NCI-H2029 (cell line): ENCODE data around the gene CNNM3.

Experiments used
- DNase-seq: peaks from one replicate; lab custom pipeline; 2025; lab: John Stamatoyannopoulos, UW

The CNNM3 gene

DNA sequence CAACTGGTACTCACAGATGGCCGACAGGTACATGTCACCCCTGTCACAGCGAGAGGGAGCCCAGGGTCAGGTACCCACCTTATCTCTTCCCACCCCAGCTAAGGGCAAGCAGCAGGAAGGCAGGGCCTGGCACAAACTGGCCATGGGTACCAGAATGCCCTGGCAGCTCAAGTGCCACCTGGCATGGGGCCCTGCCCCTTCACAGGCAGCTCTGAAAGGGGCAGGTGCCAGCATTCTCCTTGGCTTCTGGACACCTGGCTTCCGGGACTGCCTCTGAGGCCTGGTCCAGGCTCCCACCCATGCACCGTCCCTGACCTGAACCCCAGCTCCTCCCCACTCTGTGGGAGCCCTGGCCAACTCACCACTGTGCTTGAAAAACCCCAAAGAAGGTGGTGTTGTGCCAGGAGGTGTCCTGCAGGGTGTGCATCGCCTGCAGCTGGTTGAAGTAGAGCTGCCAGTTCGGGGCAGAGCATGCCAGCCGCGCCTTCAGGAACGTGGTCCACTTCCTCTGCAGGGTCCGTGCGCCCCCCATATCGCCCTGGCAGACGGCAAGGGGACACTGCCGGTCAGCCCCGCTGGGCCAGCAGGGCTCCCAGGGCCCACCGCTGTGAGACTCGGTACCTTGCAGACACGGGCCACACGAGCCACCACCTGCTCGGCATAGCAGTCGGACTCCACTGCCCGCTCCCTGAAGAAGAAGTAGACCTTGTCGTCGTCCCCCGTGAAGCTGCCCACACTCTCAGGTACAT is 48.4 kb downstream of the CNNM3 start:
- DNase-seq, result peak; percentile 69

DNA sequence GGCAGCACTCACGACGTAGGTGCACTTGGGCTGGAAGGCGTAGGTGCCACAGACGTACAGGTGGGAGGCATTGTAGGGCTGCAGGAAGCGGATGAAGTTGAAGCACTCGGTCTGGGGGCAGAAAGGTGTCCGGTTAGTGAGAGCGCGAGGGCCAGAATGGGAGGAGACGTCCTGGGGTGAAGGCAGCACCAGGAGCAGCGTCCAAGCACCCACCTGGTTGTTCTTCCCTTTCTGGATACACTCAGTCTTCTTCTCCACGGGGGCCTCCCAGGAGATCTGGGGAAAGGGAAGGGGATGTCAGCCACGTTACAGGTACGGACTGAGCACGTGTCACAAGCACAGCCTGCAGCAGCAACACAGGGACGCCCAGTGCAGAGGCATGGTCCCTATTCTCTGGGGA is 49.6 kb downstream of the CNNM3 start:
- DNase-seq, result no peak

DNA sequence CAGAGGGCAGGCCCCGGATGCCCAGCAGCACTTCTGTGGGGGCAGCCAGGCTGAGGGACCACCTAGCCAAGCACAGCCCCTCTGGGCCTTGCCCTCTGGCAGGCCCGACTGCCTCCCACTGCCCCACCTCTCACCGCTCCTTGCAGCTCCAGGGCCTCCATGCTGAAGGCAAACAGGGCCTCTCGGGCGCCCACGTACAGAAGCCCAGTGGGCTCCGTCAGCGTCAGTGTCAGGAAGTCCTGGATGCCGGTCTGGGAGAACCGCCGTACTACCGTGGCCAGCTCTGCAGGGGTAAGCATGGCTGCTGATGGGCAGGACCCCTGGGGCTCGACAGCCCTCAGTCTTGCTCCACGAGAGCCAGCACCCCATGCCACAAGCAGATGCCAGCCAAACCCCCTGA is 50.1 kb downstream of the CNNM3 start:
- no peak for DNase-seq

DNA sequence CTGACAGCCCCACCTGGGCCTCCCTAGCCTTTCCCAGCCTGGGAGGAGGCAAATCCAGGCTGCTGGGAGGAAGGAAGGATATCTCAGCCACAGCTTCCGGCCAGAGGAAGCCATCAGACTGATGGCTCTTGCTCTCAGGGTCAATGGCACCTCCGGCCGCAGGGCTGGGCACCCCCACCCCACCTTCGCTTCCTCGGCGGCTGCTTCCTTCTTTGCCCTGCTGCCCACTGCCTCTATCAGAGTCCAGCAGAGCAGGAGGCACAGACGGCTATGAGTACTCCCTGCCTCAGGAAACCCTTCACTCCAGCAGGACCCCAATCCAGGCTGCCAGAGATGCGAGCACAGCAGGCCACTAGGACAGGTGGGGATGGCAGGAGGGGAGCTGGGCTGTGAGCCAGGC is 50.5 kb downstream of the CNNM3 start:
- no peak for DNase-seq

DNA sequence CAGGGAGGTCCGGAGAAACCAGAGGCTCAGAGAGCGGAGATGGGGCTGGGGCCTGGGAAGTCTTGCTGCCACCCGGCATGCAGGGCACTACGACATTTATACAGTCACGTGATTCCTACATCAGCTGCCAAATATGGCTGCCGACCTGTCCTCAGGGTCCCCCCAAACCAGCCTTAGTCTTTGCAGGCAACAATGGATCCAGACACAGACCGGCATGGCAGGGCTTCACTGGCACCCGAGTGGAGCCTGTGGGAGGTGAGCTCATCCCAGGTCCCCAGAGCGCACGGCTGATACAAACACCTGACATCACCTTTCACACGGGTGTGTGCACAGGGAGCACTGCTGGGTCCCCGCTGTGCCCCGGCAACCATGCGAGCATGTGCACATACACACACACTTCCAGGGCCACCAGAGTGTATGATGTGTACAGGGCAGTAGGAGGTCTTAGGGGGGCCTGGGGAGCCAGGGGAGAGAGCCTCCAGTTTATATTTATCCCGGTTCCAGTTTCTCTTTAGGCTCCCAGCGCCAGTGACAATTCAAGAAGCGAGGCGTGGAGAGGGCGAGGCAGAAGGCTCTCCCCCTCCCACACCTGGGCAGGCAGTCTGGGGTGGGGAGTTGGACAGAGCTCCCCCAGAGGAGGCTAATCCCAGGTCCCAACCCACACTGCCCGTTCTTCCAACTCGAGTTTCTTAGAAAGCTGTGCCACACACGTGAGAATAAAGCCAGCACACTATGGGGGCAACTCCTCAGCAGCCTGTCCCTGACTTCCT is 51.1 kb downstream of the CNNM3 start:
- DNase-seq, result no peak

DNA sequence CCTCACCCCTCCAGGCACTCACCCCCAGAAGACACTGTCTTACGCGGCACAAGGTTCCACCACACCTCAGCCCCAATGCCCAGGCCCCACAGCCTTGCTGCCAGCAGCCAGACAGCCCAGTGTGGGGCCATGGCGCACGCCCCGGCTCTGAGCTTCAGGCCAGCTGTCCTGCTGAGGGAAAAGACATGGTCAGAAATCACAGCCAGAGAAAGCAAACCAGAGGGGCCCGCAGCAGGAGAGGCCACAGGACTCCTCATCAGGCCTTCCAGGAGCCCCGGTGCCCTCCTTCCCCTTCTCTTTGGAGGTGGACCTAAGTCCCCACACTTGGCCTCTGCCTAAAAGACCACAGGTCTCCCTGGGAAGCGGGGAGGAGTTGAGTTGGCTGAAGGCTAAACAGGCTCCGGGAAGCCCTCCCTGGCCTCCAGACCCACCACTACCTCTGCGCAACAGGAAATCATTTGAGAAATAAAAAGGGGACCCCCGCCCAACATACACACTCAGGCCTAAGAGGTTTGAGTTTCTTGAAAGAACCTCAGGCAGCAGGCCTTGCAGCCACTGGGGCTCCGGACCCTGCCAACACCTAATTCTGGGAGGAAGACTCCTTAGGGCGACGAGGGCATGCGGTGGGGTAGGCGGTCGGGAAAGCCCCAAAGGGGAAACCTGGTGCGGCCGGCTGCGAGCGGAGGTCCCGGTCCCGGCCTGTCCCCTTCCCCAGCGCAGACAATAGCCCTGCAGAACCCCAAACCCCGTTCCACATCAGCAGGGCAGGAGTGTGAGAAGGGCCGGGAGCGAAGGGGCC is 51.9 kb downstream of the CNNM3 start:
- no peak for DNase-seq

DNA sequence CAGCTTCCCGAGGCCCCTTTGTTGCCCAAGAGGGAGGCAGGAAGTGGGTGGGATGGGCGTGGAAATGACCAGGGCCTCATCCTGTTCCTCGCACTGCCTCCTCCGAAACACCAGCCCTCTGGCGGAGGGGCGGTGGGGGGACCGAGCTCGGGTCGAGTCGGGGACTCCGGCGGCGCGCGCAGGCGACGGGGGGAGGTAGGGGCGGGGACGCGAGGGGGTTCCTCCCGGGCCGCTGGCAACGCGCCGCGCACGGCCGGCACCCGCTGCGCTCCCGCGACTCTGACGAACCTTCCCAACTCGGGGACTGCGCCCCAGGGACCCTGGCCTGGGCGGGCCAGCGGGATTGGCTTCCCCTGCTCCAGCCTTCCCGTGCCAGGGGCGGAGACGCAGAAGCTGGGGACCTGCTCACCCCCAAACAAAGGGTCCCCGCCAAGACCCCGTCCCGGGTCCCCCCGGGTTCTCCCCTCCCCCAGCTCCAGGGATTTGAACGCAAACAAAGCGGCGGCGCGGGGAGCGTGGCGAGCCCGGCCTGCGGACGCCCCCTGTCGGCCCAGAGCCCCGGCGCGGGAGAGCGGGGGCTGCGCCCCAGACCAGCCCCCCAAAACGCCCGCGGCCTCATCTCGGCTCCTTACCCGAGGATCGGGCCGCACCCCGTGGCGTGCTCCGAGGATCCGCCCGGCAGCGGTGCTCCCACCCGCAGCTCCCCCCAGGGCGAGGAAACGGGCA is 52.6 kb downstream of the CNNM3 start:
- DNase-seq, result peak; percentile 46

DNA sequence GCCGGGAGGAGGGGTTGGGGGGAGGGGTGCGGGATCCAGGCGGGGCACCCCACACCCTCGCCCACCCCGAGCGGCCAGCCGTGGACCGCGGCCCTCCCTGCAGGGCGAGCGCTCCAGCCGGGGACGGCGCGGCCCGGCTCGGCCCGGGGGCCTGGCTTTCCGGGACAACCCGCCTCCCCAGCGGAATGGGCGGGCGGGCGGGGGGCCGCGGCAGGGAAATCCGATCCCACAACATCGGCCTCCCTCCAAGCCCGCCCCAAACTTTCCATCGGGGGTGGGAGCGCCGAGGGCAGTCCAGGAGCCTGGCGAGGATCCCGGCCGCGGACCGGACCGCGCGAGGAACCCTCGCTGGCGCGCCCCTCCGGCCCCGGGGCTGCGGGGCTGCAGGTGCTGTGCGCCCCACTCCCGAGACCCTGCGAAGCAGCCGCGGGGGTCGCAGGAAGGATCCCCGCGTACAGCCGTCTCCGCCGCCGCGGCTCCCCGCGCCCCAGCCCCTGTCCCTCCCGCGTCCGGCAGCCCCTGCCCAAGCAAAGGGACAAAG is 53.3 kb downstream of the CNNM3 start:
- DNase-seq, result peak; percentile 27

DNA sequence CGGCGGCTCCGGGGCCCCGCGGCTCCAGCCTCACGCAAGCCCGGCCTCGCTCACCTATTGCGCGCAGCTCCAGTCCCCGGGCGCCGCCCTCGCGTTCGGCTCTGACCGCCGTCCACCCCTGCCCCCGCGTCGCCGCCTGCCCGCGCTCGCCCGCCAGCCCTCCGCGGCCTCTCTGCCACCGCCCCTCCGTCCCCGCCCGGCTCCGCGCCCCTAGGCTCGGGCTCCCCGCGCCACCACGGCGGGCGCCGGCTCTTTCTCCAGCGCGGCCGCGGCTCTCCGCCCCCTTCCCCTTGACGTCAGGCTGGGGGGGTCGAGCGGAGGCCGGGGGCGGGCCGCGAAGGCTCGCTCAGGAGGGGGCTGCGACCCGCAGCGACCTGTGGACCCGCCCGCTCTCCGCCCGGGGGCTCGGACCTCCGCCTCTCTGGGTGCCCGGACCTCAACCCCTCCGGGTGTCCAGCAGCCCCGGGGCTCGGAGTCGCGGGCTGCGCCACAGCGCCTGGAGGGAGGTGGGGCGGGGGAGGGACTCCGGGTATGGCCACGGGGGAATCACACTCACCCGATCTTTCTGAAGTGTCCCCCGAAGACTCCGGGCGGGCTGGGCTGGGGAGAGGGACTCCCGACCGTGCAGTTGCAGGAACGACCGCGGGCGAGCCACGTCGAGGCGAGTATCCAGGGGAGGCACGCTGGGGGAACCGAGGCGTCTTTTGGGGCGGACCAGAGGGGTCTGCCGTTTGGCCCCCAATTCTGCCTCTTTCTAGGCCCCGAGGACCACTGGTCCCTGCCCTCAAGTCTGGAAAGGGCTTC is 54.0 kb downstream of the CNNM3 start, which contains the start of gene SEMA4C:
Gene SEMA4C (minus strand): TSS at position 259 of the 804 bp plus-strand sequence. CDS start 2,194 bp downstream, outside the sequence.
- DNase-seq, result no peak

DNA sequence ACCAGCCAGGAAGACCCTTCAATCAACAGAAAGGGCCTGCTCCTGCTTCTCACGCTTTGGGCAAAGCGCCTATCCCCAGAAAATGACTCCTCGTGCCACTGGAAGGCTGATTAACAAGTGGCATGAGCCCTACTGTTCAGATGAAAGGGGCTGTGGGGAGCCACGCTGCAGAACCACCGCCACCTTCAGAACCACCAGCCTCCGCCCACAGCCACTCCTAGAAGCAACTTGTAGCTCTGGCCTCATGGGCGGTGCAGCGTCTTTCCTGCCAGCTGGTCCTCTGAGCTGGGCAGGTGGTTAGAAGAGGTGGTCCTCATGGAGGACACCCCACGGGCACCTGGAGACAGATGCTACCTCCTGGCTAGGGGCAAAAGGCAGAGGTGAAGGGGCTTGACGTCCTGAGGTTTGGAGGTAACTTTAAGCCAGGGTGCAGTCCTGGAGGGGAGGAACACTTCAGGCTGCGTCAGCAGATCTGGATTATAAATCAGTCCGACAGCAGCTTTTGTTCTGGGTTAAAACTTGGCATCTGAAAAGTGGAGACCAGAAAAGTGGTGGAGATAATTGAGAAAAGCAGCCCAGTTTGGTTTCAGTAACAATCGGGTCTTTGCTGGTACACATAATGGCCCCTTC is 54.7 kb downstream of the CNNM3 start:
- DNase-seq, result no peak

DNA sequence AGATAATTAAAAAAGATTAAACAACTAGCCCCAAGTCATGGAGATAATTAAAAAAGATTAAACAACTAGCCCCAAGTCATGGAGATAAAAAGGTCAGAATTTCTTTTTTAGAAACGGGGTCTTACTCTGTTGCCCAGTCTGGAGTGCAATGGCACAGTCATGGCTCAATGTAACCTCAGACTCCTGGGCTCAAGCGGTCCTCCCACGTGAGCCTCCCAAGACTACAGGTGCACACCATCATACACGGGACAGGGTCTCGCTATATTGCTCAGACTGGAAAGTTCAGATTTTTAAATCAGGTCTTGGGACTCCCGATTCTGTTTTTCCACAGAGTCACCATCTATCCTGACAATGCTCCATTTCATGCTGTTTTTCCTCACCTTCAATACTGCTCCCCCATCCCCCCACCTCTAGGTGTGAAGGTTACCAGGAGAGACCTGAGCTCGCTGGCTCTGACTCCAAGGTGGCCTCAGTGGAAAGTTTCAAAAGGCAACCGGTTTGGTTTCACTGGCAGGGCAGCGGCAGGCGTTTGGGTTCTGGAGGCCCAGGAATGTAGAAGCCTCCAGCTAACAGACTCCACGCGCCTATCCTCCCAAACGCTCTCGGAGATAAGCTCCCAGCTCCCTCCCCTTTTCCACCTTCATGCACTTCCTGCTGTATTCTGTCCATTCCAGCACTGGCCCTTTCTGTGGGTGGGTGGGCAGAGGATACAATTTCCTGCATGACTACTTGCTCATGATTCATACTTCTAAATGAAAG is 56.7 kb downstream of the CNNM3 start:
- DNase-seq, result no peak

DNA sequence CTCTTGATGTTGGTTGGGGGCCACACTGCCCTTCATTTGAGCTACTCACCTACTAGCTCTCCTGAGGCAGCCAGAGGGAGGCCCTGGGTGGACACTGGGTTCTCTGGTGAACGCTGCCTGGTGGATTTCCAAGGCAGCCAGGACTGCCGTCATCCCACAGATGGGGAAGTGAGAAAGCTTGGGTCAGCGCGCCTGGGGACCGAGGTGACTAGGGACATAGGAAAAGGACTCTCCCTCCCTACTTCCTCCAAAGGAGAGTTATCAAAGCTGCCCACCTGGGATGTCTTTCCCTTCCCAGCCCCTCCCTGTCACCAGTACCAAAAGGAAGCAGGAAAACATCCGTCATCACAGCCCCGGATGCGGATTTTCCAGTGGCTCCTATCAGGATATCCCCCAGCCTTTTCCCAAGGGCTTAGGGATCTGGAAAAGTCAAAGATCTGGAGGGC is 57.6 kb downstream of the CNNM3 start:
- no peak for DNase-seq

DNA sequence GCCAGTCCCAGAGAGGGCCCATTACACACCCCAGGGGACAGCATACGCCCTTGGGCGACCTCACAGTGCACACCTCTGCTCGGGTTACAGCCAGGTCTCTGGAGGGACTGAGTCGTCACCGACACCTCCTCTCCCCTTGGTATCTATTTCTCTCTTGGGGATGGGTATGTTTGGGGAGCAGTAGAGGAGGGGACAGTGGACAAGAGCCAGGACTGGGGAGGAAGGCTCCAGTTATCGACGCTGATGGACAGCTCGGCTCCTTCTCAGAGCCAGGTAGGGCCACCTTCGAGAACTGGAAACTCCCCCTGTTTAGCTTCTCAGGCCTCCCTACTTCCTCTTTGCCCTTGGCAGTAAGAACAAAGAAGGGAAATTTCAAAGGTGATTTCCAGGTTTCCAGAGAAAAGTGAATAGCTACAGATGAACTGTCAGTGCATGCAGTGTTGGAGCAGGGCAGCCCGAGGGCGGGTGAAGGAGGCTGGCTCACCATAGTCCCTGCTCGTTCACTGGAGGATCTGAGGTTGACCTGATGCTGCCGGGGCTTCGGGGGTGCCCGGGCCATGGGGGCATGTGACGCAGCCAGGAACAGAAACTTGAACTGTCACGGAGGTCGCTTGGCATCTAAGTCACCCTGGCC is 58.2 kb downstream of the CNNM3 start:
- no peak for DNase-seq

DNA sequence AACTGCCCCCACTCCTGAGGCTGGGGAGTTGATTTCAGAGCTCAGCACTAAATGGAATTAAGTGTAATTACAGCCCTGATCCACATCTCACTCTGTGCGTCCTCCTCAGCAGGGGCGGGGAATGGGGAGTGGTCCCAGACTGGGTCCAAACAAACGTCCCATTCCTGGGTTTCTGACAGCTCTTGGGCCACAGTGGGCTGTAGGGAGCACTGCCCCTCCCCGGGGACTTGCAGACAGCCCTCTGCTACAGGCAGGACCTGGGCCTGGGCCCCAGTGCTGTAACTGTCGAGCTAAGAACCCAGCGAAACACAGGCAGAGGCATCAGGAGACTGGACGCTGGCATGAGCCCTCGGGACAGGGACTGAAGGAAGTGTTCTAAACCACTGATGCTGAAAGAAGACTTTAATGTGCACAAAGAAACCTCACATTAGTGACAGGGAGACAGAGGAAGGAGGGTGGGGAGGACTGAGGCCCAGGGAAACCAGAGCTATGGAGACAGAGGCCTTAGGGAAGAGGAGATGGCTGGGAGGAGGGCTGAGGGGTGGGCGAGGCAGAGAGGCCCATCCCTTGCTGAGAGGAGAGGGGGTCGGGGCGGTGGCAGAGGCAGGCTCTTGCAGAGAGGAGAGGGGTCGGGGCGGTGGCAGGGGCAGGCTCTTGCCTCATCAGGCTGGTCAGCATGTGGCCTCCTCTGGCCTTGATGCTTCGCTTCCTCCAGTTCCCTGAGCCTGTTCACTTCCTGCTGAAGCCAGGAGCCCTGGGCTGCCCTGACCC is 59.6 kb downstream of the CNNM3 start:
- DNase-seq, result no peak

DNA sequence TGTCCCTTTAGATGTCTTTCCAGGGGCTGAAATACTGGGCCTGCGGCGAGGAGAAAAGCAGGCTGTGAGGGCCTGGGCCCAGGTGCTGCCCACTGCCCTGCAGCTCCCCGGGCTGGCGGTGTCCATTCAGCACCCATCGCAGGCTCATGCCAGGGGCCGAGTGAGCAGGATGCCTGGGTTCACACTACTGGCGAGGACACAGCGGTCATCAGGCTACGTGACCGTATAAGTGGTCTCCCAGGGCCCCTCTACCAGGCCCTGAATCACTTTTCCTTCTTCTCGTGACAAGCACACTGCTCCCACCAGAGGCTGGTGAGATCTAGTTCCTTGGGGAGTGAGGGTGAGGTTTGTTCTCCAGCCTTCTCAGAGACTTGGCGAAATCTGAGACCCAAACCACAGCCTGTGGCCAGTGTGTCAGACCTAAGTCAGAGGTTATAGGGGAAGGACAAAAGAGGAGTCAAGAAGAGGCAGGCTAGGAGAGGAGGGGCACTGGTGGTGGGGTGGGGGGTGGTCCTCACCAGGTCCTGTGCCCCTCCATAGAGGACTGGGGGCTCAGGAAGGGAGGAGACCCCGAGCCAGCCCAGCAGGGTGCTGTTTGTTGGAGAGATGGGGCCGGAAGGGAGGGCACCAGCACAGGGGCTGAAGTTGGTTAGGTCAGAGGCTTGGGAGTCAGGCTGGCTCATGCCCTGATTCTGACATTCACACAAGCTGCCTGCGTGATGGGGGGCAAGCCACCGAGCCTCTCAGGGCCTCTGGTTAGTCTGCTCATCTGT is 60.4 kb downstream of the CNNM3 start:
- no peak for DNase-seq

DNA sequence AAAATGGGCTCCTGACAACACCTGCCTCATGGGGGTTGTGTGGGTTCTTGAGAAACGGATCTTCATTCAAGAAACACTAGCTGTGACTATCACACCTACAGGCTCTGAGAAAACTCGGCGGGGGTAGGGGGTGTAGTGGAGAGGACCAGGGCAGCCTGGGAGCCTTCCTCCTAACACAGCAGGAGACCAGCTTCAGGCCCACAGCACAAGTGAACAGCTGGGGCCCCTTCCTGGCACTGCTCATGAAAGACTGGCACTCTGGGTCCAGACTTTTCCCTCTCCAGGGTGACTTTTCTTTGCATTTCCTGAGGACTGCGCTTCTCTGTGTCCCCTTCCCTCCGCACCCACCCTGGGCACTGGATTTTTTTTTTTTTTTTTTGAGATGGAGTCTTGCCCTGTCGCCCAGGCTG is 61.0 kb downstream of the CNNM3 start:
- DNase-seq, result no peak

DNA sequence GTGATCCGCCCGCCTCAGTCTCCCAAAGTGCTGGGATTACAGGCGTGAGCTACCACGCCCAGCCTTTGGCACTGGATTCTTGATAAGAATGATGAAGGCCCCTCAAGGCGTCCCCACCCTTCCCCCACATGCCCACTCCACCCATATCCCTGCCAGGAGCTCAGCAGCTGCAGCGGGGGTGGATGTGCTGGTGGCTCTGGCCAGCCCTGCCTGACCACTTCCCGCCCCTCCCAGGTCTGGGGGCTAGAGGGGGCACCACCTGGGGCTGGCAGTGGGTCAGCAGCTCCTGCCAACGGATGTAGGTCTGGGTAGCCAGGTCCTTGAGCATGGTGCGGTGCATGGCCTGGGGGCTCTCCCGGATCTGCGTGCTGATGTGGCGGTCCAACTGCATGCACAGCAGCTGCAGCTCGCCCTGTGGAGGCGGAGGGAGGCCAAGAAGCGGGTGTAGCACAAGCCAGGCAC is 61.6 kb downstream of the CNNM3 start:
- DNase-seq, result no peak
